ENCODE data around the gene ITPKC.
"Not testable (repeated sequence)": the region's sequence is repeated elsewhere in the genome, so short reads cannot be mapped to it uniquely, and the experiment has no call there.

Gene ITPKC

GRCh38 chr19:40717325-40717879 lies 490 bp downstream of the ITPKC start:
- no peak for DNase-seq (ENCODE audit: low spot score)

GRCh38 chr19:40717880-40718773 lies 1.2 kb downstream of the ITPKC start:
- DNase-seq (ENCODE audit: low spot score), result no peak

DNA sequence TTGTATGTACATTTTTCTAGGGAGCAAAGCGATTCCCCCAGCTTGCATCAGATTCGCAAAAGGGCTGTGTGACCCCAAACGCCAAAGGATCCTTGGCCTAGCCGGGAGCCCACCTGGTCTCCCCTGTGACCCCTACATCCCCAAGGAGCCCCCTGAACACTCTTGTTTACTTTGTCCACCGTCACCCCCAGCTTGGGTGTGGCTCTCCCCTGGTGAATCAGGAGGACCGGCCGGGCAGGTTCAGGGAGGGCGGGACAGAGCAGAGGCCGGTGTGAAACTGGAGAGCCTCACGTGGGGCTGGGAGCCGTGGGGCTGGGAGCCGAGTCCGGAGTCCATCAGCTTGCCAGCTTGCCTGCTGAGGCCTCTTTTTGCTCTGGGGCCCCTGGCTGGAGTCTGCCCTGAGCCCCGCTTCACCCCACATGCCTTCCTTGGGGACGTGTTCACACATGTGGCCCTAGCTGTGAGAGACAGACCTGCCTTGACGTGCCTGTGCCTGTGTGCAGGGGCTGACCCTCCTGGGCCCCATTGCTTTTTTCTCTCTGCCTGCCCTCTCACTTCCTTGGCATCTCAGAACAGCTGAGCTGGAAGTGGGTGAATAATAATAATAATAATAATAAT lies 2.0 kb downstream of the ITPKC start:
- peak; percentile 71 for DNase-seq (ENCODE audit: low spot score)

- DNase-seq (ENCODE audit: low spot score), result no peak
Measured at GRCh38 chr19:40719414-40719894, 2.5 kb downstream of the ITPKC start.

DNA sequence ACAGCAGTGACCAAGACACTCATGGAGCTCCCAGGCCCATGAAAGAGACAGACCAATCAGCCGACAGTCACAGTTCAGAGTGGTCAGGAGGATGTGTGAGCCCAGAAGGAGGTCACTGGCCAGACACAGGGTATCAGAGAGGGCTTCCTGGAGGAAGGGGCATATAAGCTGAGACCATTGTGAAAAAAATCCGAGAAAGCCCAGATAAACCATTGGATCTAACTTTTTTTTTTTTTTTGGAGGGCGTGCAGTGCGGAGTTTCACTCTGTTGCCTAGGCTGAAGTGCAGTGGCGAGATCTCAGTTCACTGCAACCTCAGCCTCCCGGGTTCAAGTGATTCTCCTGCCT lies 4.2 kb downstream of the ITPKC start:
- DNase-seq (ENCODE audit: low spot score), result no peak

DNA sequence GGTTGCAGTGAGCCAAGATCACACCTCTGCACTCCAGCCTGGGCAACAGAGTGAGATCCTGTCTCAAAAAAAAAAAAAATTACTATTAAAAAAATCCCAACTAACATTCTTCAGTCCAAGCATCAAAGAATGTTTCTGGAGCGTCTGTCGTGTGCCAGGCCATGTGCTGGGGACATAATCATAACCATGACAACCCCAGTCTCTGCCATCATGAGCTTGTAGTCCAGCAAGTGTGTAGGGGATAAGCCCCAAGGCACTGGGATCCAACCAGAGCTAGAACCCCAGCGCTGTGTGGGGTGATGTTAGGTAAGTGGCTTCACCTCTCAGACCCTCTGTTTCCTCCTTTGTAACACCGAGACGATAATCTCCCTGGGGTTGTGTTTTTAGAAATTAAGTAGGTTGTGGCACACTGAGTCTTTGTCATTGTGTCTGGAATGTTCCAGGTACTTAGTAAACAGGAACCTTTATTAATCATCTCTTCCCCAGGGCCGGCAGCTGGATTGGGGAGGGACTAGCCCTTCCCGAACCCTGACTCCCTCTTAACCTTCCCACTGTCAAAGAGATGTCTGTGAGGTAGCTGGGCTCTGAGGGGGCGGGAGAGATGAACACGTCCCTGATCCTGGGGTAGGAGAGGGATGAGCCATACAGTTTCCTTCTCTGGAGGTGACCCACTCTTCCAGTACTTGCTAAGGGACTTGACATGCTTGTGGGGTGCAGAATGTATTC lies 5.2 kb downstream of the ITPKC start:
- DNase-seq (ENCODE audit: low spot score), result no peak

- no peak for DNase-seq (ENCODE audit: low spot score)
Measured at GRCh38 chr19:40723661-40724254, 6.8 kb downstream of the ITPKC start.

- DNase-seq (ENCODE audit: low spot score), result no peak
Measured at GRCh38 chr19:40724315-40724714, 7.4 kb downstream of the ITPKC start.

GRCh38 chr19:40724855-40725254 lies 7.9 kb downstream of the ITPKC start:
- DNase-seq (ENCODE audit: low spot score), result no peak

DNA sequence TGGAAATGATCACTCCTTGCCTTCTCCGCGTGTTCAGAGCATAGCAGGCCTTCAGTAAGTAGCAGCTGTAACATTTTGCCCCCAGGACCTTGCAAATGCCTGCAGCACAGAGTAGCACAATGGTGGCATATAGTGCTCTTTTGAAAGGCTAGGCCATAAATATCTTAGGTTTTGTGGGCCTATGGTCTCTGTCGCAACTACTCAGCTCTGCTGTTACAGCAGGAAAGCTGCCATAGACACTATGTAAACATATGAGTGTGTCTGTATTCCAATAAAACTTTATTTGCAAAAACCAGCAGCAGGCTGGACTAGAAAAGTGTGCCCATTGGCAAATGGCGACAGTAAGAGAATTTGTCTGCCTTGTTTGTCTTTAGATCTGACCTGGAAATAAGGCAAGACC lies 9.4 kb downstream of the ITPKC start:
- DNase-seq (ENCODE audit: low spot score), result no peak

DNA sequence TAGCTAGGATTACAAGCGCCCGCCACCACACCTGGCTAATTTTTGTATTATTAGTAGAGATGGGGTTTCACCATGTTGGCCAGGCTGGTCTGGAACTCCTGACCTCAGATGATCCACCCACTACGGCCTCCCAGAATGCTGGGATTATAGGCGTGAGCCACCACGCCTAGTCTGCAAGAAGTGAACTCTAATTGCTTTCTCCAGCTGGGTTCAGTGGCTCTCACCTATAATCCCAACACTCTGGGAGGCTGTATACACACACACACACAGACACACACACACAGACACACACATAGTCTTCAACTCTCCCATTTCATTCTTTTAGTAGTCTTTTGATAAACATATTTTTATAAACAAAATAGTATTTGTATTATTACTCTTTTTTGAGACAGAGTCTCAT lies 13.2 kb downstream of the ITPKC start:
- not testable (repeated sequence) for DNase-seq (ENCODE audit: low spot score)

DNA sequence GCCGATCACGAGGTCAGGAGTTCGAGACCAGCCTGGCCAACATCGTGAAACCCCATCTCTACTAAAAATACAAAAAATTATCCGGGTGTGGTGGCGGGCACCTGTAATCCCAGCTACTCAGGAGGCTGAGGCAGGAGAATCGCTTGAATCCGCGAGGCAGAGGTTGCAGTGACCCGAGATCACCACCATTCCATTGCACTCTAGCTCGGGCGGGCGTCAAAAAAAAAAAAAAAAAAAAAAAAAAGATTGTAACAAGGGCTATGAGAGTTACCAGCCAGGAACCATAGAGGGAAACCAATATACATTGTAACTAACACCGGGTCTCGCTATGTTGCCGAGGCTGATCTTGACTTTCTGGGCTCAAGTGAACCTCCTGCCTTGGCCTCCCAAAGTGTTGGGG lies 15.4 kb downstream of the ITPKC start:
- not testable (repeated sequence) for DNase-seq (ENCODE audit: low spot score)

DNA sequence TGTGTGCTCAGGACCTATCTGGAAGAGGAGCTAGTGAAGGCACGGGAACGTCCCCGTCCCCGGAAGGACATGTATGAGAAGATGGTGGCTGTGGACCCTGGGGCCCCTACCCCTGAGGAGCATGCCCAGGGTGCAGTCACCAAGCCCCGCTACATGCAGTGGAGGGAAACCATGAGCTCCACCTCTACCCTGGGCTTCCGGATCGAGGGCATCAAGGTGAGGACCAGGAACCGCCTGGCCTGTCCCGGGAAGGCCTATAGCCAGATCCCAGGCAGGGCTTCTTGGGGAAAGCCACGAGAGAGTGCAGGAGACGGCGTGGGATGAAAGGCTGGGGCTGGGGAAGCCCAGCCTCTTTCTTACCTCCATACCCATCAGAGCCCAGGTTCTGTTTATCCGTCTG lies 16.2 kb downstream of the ITPKC start:
- DNase-seq (ENCODE audit: low spot score), result no peak

- no peak for DNase-seq (ENCODE audit: low spot score)
Measured at GRCh38 chr19:40735013-40735771, 18.3 kb downstream of the ITPKC start.

GRCh38 chr19:40736661-40737060 lies 19.7 kb downstream of the ITPKC start:
- no peak for DNase-seq (ENCODE audit: low spot score)

DNA sequence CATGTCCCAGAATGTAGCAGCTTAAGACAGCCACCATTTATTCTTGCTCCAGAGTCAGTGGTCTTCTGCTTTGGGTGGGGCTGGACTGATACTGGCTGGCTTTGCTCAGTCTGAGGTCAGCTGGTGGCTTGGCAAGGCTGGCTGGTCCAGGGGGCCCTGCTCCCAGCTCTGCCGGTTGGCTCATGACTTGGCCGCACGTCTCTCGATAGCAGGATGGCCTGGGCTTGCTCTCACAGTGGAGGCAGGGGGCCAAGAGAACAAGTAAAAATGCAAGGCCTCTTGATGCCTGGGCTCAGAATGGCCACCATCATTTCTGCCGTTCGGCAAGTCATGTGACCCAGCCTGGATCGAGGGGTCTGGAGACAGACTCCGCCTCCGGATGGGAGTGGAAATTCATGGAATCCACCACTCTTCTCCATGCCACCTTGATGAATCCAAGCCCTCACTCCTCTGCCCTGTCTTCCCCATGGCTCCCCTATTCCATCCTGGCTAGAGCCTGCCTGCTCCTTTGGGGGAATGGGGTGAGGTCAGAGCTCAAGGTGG lies 20.3 kb downstream of the ITPKC start:
- no peak for DNase-seq (ENCODE audit: low spot score)

- DNase-seq (ENCODE audit: low spot score), result no peak
Measured at GRCh38 chr19:40739030-40739839, 22.3 kb downstream of the ITPKC start.

GRCh38 chr19:40739871-40740703 lies 23.2 kb downstream of the ITPKC start:
- no peak for DNase-seq (ENCODE audit: low spot score)

GRCh38 chr19:40740747-40741146 lies 23.8 kb downstream of the ITPKC start:
- no peak for DNase-seq (ENCODE audit: low spot score)

Measured in ecto neural progenitor cell (in vitro differentiated cells).